Gastrocnemius medialis (tissue), 4 donors: ENCODE results near the gene C12orf43.

Experiments used
- POLR2A ChIP-seq, 2 donors: fragments of 450-650 bp; IDR thresholded peaks; one replicate each; pipeline ENCODE4 v1.6.1; 2017; ENCODE audit warnings: antibody characterized with exemption in 2 of 2, mild to moderate bottlenecking in 2 of 2, moderate library complexity in 2 of 2
- TF ChIP-seq, protein P1 (sequence below), 5 experiments: fragments of 450-650 bp in 3 of 5; fragments of 200-600 bp in 2 of 5; sonication (generic) in 2 of 5; IDR thresholded peaks in 4 of 5; conservative IDR thresholded peaks in 1 of 5; 1 replicate in 4 of 5; 2 replicates in 1 of 5; pipeline ENCODE4 v1.5.1; 2016 to 2019; ENCODE audit warnings: antibody characterized with exemption in 5 of 5, mild to moderate bottlenecking in 3 of 5, moderate library complexity in 3 of 5

GRCh38 chr12:120980800-120981368, 35.4 kb downstream of the C12orf43 start:
- TF ChIP-seq, protein P1, sequence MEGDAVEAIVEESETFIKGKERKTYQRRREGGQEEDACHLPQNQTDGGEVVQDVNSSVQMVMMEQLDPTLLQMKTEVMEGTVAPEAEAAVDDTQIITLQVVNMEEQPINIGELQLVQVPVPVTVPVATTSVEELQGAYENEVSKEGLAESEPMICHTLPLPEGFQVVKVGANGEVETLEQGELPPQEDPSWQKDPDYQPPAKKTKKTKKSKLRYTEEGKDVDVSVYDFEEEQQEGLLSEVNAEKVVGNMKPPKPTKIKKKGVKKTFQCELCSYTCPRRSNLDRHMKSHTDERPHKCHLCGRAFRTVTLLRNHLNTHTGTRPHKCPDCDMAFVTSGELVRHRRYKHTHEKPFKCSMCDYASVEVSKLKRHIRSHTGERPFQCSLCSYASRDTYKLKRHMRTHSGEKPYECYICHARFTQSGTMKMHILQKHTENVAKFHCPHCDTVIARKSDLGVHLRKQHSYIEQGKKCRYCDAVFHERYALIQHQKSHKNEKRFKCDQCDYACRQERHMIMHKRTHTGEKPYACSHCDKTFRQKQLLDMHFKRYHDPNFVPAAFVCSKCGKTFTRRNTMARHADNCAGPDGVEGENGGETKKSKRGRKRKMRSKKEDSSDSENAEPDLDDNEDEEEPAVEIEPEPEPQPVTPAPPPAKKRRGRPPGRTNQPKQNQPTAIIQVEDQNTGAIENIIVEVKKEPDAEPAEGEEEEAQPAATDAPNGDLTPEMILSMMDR (IDR thresholded peaks at IDR 0.05 in 4 of 5, conservative IDR thresholded peaks at IDR 0.05 in 1 of 5), result no peak
- TF ChIP-seq POLR2A (IDR thresholded peaks at IDR 0.05), result no peak
